Measurements from ENCODE around the gene PRM1.
A peak's percentile ranks its signal among the peaks of the same experiment; 100 is the strongest.

Gene PRM1

DNA sequence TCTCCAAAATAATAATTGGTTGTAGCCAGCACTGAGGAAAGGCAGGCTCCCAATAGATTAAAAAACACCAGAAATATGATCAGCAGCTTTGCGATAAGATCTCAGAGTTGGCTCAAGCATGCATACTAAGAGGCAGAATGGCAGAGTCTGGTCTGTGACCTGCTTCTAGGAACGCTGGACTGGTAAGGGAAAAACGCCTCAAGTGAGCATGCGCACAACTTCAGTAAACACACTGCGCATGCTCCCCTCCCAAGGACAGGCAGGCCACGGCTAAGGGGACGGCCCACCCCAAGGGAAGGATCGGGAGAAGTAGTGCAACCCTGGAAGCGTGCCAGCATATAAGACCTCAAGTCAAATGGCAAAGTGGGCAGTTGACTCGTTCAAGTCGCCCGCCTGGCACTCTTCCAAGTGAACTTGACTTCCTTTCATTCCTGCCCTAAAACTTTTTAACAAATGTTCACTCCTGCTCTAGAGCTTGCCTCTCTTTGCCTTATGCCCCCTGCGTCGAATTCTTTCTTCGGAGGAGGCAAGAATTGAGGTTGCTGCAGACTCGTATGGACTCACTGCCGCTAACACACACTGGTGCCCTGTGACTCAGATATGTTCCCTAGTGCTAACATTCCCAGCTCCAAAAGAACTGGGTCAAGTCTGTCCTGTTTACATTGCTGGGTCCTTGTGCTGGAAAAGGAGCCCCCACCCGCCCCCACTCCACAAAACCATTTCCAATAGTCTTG lies 22.4 kb upstream of the PRM1 start:
- Histone ChIP-seq H3K9me2 (replicated peaks; ENCODE audit: control insufficient read depth, low read length) (no peaks in the 10 kb centered on the region), H3F3A (ENCODE audit: control insufficient read depth, insufficient read depth) (peaks cover 21% of the 10 kb centered on the region), H3K36me3 (ENCODE audit: control insufficient read depth, low read length) (no peaks in the 10 kb centered on the region), H3K9me3 (ENCODE audit: control insufficient read depth, insufficient read depth, low read length) (peaks cover 8% of the 10 kb centered on the region), H3K4me2 (ENCODE audit: low read length) (peak overlapping the region; percentile 15), H3K27ac (ENCODE audit: low read depth, low read length) (no peak overlapping the region; the same call in 1 of the 2 replicates), H3K27me3 (ENCODE audit: control insufficient read depth, low read length) (no peaks in the 10 kb centered on the region), H3K79me2 (ENCODE audit: control insufficient read depth, low read length) (no peaks in the 10 kb centered on the region), H3K4me3 (ENCODE audit: low read length) (no peak overlapping the region), H4K20me1 (ENCODE audit: control insufficient read depth, insufficient read depth, low read depth, low read length) (no peaks in the 10 kb centered on the region), H3K4me1 (ENCODE audit: control insufficient read depth, low read length) (peaks cover 90% of the 10 kb centered on the region)
- TF ChIP-seq, protein P1, sequence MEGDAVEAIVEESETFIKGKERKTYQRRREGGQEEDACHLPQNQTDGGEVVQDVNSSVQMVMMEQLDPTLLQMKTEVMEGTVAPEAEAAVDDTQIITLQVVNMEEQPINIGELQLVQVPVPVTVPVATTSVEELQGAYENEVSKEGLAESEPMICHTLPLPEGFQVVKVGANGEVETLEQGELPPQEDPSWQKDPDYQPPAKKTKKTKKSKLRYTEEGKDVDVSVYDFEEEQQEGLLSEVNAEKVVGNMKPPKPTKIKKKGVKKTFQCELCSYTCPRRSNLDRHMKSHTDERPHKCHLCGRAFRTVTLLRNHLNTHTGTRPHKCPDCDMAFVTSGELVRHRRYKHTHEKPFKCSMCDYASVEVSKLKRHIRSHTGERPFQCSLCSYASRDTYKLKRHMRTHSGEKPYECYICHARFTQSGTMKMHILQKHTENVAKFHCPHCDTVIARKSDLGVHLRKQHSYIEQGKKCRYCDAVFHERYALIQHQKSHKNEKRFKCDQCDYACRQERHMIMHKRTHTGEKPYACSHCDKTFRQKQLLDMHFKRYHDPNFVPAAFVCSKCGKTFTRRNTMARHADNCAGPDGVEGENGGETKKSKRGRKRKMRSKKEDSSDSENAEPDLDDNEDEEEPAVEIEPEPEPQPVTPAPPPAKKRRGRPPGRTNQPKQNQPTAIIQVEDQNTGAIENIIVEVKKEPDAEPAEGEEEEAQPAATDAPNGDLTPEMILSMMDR (IDR thresholded peaks at IDR 0.05; ENCODE audit: low read depth, low read length, poor library complexity, severe bottlenecking) = no peak
- no peak for TF ChIP-seq EZH2phosphoT487 (IDR thresholded peaks at IDR 0.05; ENCODE audit: borderline replicate concordance, low read length)

DNA sequence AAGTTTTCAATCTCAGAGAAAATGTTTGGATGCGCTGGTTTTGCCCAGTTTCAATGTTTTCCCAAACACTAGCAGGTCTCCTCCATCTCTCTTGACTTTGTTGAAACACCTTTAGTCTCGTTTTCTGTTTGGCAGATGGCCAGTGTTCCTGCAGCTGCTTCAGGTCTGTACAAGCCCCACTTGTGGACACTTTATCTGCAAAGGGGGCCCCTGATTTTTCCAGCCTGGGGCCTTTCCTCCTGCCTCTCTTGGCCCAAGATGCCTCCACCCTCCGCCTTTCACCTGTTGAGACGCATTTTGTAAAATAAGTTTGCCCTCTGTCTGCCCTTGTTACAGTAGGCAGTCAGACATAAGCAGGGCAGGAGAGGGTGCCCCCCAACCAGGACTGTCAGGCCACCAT lies 21.8 kb upstream of the PRM1 start:
- Histone ChIP-seq H3K9me3 (ENCODE audit: control insufficient read depth, insufficient read depth, low read length) (peaks cover 2% of the 10 kb centered on the region), H3K27ac (ENCODE audit: low read depth, low read length) (no peak overlapping the region; the same call in 1 of the 2 replicates), H3K4me2 (ENCODE audit: low read length) (peak overlapping the region; percentile 15), H3K4me3 (ENCODE audit: low read length) (no peak overlapping the region), H3K79me2 (ENCODE audit: control insufficient read depth, low read length) (no peaks in the 10 kb centered on the region), H4K20me1 (ENCODE audit: control insufficient read depth, insufficient read depth, low read depth, low read length) (no peaks in the 10 kb centered on the region), H3F3A (ENCODE audit: control insufficient read depth, insufficient read depth) (peaks cover 25% of the 10 kb centered on the region), H3K4me1 (ENCODE audit: control insufficient read depth, low read length) (peaks cover 90% of the 10 kb centered on the region), H3K36me3 (ENCODE audit: control insufficient read depth, low read length) (no peaks in the 10 kb centered on the region), H3K9me2 (replicated peaks; ENCODE audit: control insufficient read depth, low read length) (no peaks in the 10 kb centered on the region), H3K27me3 (ENCODE audit: control insufficient read depth, low read length) (no peaks in the 10 kb centered on the region)
- TF ChIP-seq EZH2phosphoT487 (IDR thresholded peaks at IDR 0.05; ENCODE audit: borderline replicate concordance, low read length) = no peak
- TF ChIP-seq, protein P1 (IDR thresholded peaks at IDR 0.05; ENCODE audit: low read depth, low read length, poor library complexity, severe bottlenecking) = no peak

DNA sequence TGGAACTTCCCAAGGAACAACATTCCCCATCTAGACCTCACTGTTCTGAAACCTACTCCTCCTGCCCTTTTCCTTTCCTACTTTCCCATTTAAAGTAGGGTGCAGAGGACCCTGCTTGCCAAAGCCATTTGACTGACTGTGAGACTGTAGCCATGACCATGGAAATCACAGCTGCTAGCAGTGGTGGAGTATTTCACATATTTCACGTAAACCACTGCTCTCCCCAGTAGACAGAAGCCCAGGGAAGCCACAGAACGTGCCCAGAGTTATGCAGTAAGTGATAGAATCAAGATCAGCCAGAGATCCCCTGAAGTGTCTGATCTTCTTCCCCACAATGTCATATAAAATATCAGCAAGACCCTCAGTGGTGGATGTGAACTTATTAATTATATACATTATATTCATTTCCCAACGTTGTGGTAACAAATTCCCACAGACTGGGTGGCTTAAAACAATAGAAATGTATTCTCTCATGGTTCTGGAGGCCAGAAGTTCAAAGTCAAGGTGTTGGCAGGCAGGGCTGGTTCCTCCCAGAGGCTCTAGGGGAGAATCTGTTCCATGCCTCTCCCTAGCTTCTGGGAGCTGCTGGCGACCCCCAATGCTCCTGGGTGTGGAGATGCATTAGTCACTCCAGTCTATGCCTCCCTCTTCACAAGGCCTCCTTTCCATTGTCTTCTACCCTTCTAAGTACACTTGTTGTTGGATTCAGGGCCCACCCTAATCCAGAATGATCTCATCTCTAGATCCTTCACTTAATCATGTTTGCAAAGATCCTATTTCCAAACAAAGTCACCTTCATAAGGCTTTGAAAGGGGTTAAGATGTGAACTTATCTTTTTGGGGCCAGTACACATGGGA lies 20.7 kb upstream of the PRM1 start:
- Histone ChIP-seq H3K79me2 (ENCODE audit: control insufficient read depth, low read length) (no peaks in the 10 kb centered on the region), H3K9me2 (replicated peaks; ENCODE audit: control insufficient read depth, low read length) (no peaks in the 10 kb centered on the region), H3K27ac (ENCODE audit: low read depth, low read length) (no peak overlapping the region), H3K4me2 (ENCODE audit: low read length) (no peak overlapping the region), H4K20me1 (ENCODE audit: control insufficient read depth, insufficient read depth, low read depth, low read length) (no peaks in the 10 kb centered on the region), H3K4me1 (ENCODE audit: control insufficient read depth, low read length) (peaks cover 90% of the 10 kb centered on the region), H3F3A (ENCODE audit: control insufficient read depth, insufficient read depth) (peaks cover 32% of the 10 kb centered on the region), H3K36me3 (ENCODE audit: control insufficient read depth, low read length) (0 out of 2 replicates have a peak, but pooled peaks cover 2% of the 10 kb centered on the region), H3K9me3 (ENCODE audit: control insufficient read depth, insufficient read depth, low read length) (no peaks in the 10 kb centered on the region), H3K27me3 (ENCODE audit: control insufficient read depth, low read length) (no peaks in the 10 kb centered on the region), H3K4me3 (ENCODE audit: low read length) (no peak overlapping the region)
- TF ChIP-seq, protein P1 (IDR thresholded peaks at IDR 0.05; ENCODE audit: low read depth, low read length, poor library complexity, severe bottlenecking) = no peak
- TF ChIP-seq EZH2phosphoT487 (IDR thresholded peaks at IDR 0.05; ENCODE audit: borderline replicate concordance, low read length) = no peak

Data from DOHH2 (cell line).